Activated CD8-positive, alpha-beta T cell treated with anti-CD3 and anti-CD28 coated beads for 36 hours (primary cell): ENCODE results near the gene RBM38. TPM values are rescaled to one million over a fixed set of nuclear protein-coding genes. Genes with fewer than 3 reads are reported as not detected.
A peak's percentile ranks its signal among the peaks of the same experiment; 100 is the strongest.

Source experiments
- ATAC-seq: fragments of 200-7000 bp; cut with Tn5 transposase; one replicate; pipeline ENCODE4 v1.10.0; 2021; ENCODE audit warnings: mild to moderate bottlenecking, moderate library complexity
- CTCF ChIA-PET: fragments of 350-600 bp; sonication (Branson Sonifier 250); formaldehyde crosslinking; loops from one replicate; lab custom pipeline; 2021; ENCODE audit warnings: antibody characterized with exemption; lab: Charles Lee
- POLR2A ChIA-PET: fragments of 350-600 bp; sonication (Branson Sonifier 250); formaldehyde crosslinking; loops from one replicate; lab custom pipeline; 2021; ENCODE audit warnings: antibody characterized with exemption; lab: Charles Lee
- DNase-seq: peaks from one replicate; pipeline ENCODE4 v3.0.0-alpha.2; 2020
- H3K27ac Mint-ChIP-seq: one replicate; pipeline ENCODE4 v1.8.0; 2021; ENCODE audit warnings: mild to moderate bottlenecking, mixed read lengths
- H3K27me3 Mint-ChIP-seq: one replicate; pipeline ENCODE4 v1.8.0; 2021; ENCODE audit warnings: mixed read lengths
- H3K36me3 Mint-ChIP-seq: one replicate; pipeline ENCODE4 v1.8.0; 2021; ENCODE audit warnings: low read depth, mixed read lengths
- H3K4me1 Mint-ChIP-seq: one replicate; pipeline ENCODE4 v1.8.0; 2021; ENCODE audit warnings: low read depth, mixed read lengths
- H3K4me3 Mint-ChIP-seq: one replicate; pipeline ENCODE4 v1.8.0; 2021; ENCODE audit warnings: mild to moderate bottlenecking, moderate library complexity, mixed read lengths
- H3K9me3 Mint-ChIP-seq: one replicate; pipeline ENCODE4 v1.8.0; 2021; ENCODE audit warnings: mixed read lengths
- intact Hi-C: fragments of 100-400 bp; cut with micrococcal nuclease; formaldehyde crosslinking; loops from one replicate; pipeline ENCODE4 v1.10.0; 2022
- total RNA-seq, 2 experiments: library from RNA; stranded (reverse); gene quantifications; one replicate each; pipeline ENCODE4 v1.2.3, GENCODE V29; 2021
- TF ChIP-seq, protein P1 (sequence below): fragments of 200-600 bp; IDR thresholded peaks from one replicate; pipeline ENCODE4 v1.8.0; 2022; ENCODE audit warnings: antibody characterized with exemption, mild to moderate bottlenecking

Gene RBM38
- total RNA-seq, 2 experiments from 2014 or later, result 114 to 116 TPM

DNA sequence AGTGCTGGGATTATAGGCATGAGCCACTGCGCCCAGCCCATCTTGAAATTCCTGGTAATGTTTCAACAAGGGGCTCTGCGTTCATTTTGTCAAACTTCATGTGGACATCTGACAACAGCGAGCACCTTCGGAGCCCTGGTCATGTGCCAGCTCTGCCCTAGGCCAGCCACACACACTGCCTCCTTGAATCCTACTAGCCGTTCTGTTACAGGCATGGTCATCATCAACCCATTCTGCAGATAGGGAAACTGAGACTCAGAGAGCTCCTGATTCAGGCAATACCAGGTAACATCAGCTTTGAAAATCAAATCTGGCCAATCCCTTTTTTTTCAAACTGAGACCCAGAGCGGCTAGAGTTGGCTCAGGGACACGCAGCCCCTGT lies 41.3 kb downstream of the RBM38 start:
- ChIA-PET POLR2A (interaction anchor here (1.0 to 2.8 kb wide), 6 partner anchors 20 to 65 kb away, joined by 3 to 16 read pairs (median 4); no protein-coding TSS in a partner anchor), CTCF (interaction anchor here (0.9 to 2.4 kb wide), 5 partner anchors 14 to 66 kb away, joined by 4 to 10 read pairs (median 4); partner anchors contain the start of gene RBM38)
- intact Hi-C loops, result loop anchor here (5.0 kb wide), 1 partner anchor 35 kb away; no protein-coding TSS in a partner anchor
- no peaks in the 10 kb centered on the region for H3K27me3 Mint-ChIP-seq
- H3K9me3 Mint-ChIP-seq, result peaks cover 2% of the 10 kb centered on the region
- TF ChIP-seq, protein P1, sequence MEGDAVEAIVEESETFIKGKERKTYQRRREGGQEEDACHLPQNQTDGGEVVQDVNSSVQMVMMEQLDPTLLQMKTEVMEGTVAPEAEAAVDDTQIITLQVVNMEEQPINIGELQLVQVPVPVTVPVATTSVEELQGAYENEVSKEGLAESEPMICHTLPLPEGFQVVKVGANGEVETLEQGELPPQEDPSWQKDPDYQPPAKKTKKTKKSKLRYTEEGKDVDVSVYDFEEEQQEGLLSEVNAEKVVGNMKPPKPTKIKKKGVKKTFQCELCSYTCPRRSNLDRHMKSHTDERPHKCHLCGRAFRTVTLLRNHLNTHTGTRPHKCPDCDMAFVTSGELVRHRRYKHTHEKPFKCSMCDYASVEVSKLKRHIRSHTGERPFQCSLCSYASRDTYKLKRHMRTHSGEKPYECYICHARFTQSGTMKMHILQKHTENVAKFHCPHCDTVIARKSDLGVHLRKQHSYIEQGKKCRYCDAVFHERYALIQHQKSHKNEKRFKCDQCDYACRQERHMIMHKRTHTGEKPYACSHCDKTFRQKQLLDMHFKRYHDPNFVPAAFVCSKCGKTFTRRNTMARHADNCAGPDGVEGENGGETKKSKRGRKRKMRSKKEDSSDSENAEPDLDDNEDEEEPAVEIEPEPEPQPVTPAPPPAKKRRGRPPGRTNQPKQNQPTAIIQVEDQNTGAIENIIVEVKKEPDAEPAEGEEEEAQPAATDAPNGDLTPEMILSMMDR, result no peak
- DNase-seq (no peak), ATAC-seq (no peak)
- peak overlapping the region; percentile 78 for H3K27ac Mint-ChIP-seq
- no peaks in the 10 kb centered on the region for H3K36me3 Mint-ChIP-seq
- H3K4me3 Mint-ChIP-seq, result no peak overlapping the region
- H3K4me1 Mint-ChIP-seq, result peaks cover 58% of the 10 kb centered on the region

DNA sequence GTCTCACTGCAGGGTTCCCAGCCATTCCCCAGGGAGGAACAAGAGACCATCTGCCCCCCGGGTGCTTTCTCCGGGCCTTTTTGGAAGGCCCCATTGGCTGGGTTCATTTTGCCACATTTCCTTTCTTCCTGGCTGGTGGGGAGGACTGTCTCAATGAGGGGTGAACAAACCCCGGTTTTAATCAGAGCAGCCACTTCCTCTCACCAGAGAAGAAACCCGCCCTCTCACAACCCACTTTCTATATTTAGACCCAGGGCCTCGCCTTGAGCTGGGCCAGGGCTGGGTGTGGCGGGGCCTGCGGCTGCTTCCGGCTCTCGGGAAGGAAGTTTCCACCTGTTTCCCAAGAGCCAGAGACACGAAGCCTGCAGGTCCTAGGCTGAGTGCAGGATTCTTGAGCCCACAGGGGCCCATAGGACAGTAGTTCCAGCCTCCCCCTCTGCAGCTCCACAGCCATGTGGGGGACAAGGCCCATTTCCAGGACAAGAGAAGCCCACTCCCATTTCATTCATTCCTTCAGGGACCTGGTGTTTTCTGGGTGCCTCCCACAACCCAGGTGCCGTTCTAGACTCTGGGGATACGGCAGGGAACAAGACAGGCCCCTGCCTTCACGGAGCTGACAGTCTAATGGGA lies 41.8 kb downstream of the RBM38 start:
- ATAC-seq (peak; percentile 86), DNase-seq (peak; percentile 84)
- POLR2A ChIA-PET, result interaction anchor here (0.7 to 2.8 kb wide), 7 partner anchors 20 to 65 kb away, joined by 3 to 16 read pairs (median 4); no protein-coding TSS in a partner anchor
- CTCF ChIA-PET, result interaction anchor here (0.6 to 2.4 kb wide), 9 partner anchors 15 to 186 kb away, joined by 3 to 10 read pairs (median 4); partner anchors contain the start of gene RBM38
- TF ChIP-seq, protein P1, result no peak
- peaks cover 2% of the 10 kb centered on the region for H3K9me3 Mint-ChIP-seq
- no peaks in the 10 kb centered on the region for H3K27me3 Mint-ChIP-seq
- H3K36me3 Mint-ChIP-seq, result no peaks in the 10 kb centered on the region
- H3K4me1 Mint-ChIP-seq, result peaks cover 58% of the 10 kb centered on the region
- H3K4me3 Mint-ChIP-seq, result no peak overlapping the region
- intact Hi-C loops, result loop anchor here (5.0 kb wide), 1 partner anchor 36 kb away; no protein-coding TSS in a partner anchor
- peak overlapping the region; percentile 78 for H3K27ac Mint-ChIP-seq

DNA sequence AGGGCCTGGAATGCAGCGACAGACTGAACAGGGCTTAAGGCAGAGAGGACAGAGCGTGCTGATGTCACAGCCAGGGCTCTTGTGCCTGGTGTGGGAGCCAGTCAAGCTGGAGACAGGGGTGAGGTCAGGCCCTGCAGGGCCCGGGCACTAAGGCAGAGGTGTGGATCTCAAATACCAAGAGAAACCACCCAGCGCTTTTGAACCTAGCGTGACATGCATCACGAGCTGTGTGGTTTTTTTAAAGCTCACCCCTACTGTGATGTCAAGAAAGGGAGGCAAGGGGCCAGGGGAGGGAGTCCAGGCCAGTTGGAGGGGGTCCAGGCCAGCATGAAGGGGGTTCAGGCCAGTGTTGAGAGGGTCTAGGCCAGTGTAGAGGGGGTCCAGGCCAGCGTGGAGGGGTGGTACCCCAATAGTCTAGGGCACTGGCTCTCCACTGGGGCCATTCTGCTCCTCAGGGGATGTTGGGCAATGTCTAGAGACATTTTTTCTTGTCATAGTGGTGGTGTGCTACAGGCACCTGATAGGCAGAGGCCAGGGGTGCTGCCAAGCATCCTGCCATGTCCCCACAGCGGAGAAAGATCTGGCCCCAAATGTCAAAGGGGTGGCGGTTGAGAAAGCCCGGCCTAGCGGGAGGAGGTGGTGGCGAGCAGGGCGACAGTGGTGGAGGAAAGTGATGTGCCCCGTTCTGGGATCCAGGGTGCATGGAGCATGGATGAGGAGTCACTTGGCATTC lies 42.6 kb downstream of the RBM38 start:
- Mint-ChIP-seq H3K27ac (peak overlapping the region; percentile 78), H3K4me3 (no peak overlapping the region), H3K36me3 (no peaks in the 10 kb centered on the region), H3K4me1 (peaks cover 58% of the 10 kb centered on the region), H3K27me3 (no peaks in the 10 kb centered on the region), H3K9me3 (peaks cover 2% of the 10 kb centered on the region)
- ChIA-PET POLR2A (interaction anchor here (1.2 to 2.8 kb wide), 4 partner anchors 21 to 44 kb away, joined by 3 to 16 read pairs (median 4); no protein-coding TSS in a partner anchor), CTCF (interaction anchor here (0.9 to 2.4 kb wide), 7 partner anchors 31 to 185 kb away, joined by 3 to 10 read pairs (median 4); partner anchors contain the start of gene RBM38)
- intact Hi-C loops, result loop anchor here (5.0 kb wide), 1 partner anchor 37 kb away; no protein-coding TSS in a partner anchor
- TF ChIP-seq, protein P1, result no peak
- ATAC-seq (peak; percentile 71), DNase-seq (peak; percentile 74)

DNA sequence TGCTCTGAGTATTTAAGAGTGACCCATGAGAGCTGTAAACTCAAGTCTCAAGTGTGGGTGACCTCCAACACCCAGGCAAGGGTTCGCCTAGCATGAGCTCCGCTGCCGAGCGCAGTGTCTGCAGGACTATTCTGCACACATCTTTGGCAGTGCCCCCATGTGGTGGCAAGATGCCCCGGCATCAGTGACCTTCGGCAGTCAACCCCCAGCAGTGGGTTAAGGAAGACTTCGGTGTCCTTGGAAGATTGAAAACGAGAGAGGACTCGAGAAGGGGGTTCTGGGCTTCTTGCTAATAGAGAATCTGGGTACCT lies 43.1 kb downstream of the RBM38 start:
- H3K27ac Mint-ChIP-seq, result peak overlapping the region; percentile 78
- ChIA-PET POLR2A (interaction anchor here (1.2 to 2.8 kb wide), 5 partner anchors 30 to 44 kb away, joined by 3 to 16 read pairs (median 5); no protein-coding TSS in a partner anchor), CTCF (interaction anchor here (1.5 to 2.4 kb wide), 3 partner anchors 16 to 44 kb away, joined by 4 to 10 read pairs (median 5); partner anchors contain the start of gene RBM38)
- intact Hi-C loops, result loop anchor here (5.0 kb wide), 1 partner anchor 37 kb away; no protein-coding TSS in a partner anchor
- peak; percentile 33 for DNase-seq
- H3K4me3 Mint-ChIP-seq, result no peak overlapping the region
- no peaks in the 10 kb centered on the region for H3K27me3 Mint-ChIP-seq
- no peaks in the 10 kb centered on the region for H3K36me3 Mint-ChIP-seq
- no peak for ATAC-seq
- TF ChIP-seq, protein P1, result peak; percentile 24
- H3K4me1 Mint-ChIP-seq, result peaks cover 58% of the 10 kb centered on the region
- peaks cover 2% of the 10 kb centered on the region for H3K9me3 Mint-ChIP-seq
